HG03066 (cell line): ENCODE results near the gene SLC43A3.

ENCODE experiments used
- ATAC-seq: cut with Tn5 transposase; IDR thresholded peaks from one replicate; pipeline ENCODE4 v1.9.1; 2021; ENCODE audit warnings: low read depth; ENCODE audit not compliant: unreplicated experiment

SLC43A3 gene

DNA sequence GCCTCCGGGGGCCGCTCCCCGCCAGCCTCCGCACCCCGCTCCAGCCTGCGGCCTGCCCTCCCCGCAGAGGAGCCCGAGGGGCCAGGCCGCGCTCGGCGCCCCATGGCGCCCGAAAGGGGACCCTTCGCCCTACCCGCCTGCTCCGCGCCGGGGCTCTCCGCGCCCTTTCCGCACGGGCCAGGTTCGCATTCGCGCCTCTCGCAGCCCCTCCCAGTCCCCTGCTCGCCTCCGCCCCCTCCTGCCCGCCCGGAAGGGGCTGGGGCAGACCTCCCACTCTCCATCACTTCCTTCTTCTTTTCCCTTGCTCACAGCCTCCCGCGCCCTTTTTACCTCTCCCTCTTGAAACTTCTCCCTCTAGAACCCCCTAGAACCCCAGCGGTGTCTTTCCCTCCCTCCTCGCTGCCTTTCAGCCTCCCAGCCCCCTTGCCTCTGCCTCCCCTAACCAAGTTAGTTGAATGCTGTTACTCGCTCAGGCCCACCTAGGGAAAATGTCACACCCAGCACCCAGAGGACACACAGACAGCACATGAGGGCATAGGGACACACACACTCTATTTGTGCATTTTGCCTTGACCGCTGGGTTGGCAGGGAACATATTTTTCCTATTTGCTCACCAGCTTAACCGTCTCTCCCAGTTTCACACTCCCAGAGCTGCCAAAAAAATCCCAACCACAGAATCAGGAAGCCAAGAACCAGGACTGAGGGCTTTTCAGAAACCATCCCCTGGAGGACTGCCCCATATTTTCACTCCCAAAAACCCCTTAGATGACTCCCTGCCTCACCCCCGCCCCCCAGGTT lies at the start of gene SLC43A3:
Gene SLC43A3 (minus strand): TSS at position 193 of the 798 bp plus-strand sequence. CDS start 949 bp downstream, outside the sequence.
- peak; percentile 59 for ATAC-seq

DNA sequence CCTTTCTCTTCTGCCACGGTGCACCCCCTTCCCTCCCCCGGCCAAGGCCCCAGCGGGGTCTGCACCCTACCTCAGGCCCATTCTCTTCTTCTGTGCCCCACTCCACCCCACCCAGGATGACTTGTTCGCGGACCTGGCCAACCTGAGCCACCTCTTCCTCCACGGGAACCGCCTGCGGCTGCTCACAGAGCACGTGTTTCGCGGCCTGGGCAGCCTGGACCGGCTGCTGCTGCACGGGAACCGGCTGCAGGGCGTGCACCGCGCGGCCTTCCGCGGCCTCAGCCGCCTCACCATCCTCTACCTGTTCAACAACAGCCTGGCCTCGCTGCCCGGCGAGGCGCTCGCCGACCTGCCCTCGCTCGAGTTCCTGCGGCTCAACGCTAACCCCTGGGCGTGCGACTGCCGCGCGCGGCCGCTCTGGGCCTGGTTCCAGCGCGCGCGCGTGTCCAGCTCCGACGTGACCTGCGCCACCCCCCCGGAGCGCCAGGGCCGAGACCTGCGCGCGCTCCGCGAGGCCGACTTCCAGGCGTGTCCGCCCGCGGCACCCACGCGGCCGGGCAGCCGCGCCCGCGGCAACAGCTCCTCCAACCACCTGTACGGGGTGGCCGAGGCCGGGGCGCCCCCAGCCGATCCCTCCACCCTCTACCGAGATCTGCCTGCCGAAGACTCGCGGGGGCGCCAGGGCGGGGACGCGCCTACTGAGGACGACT lies 49.3 kb upstream of the SLC43A3 start:
- peak; percentile 23 for ATAC-seq

DNA sequence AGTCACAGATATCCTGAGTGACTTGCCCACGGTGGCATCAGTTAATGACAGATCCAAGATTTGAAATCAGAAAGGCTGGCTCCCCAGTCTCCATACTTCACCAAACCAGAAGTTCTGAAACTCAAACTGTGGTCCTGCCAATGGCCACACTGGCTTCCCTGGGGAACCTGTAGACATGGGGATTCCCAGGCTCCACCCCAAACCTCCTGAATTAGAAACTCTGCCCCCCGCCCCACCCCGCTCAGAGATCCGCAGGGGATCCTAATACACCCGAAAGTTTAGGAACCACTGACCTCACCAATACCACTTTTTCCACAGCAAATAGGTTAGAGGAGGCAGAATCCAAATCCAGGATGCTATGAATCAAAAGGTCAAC lies 48.7 kb upstream of the SLC43A3 start:
- no peak for ATAC-seq

DNA sequence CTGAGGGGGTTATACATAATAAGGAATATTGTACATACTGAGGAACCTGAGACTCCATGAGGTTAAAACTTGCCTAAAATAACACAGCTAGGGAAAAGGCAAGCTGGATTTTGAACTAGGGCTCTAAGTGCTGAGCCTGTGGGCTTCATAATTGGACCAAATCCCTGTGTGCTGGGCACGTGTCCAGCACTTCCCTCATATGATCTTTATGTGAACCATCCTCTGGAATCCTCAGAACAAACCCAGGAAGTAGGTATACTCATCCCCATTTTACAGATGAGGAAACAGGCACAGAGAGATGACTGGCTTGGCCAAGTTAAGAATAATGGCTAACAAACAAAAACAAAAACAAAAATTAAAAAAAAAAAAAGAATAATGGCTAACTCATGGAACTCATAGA lies 48.3 kb upstream of the SLC43A3 start:
- ATAC-seq = no peak

DNA sequence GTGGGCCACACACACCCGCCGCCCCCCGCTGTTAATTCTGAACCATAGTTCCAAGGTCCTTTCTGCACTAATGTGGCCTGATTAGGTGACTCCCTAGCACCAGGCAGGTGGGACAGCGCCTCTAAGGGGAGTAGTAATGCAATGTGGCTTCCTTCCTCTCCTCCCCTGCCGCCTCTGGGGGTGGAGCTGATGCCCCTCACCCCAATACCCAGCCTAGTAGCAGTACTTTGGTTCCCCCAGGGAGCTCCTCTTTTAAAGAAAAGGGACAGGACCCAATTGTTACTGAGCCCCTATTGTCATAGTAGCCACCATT lies 47.8 kb upstream of the SLC43A3 start:
- no peak for ATAC-seq

DNA sequence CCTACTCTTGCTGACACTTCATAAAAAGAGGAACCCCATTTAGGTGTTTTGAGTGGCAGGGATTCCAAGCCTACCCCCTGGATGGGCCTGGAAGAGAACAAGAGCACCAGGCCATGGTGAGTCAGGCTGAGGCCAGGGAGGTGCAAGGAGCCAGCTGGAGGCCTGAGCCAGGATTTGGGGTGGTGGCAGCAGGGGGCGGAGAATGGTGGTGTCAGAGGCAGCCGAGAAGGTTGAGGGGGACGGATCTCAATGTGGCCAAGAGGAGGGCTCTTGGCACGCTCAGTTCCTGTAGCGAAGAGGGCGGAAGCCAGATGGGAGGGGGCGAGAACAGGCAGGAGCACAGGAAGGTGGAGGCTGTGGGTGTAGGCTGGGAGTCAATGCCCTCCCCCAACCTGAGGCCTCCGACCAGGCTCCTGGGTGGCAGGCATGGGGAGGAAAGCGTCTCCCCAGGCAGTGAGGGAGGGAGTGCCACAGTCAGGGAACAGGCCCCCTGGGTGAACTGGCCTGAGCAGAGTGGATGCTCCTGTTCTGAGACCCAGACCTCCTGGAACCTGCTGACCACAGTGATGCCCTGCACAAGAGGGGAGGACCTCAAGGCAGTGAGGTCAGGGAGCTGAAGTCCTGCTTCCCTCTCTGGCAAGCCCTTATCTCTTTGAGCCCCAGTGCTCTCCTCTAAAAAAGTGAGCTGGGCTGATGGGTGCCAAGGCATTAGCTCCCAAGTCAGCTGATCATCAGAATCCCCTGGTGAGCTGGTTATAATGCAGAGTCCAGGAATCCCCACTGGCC lies 47.3 kb upstream of the SLC43A3 start:
- ATAC-seq = peak; percentile 37

DNA sequence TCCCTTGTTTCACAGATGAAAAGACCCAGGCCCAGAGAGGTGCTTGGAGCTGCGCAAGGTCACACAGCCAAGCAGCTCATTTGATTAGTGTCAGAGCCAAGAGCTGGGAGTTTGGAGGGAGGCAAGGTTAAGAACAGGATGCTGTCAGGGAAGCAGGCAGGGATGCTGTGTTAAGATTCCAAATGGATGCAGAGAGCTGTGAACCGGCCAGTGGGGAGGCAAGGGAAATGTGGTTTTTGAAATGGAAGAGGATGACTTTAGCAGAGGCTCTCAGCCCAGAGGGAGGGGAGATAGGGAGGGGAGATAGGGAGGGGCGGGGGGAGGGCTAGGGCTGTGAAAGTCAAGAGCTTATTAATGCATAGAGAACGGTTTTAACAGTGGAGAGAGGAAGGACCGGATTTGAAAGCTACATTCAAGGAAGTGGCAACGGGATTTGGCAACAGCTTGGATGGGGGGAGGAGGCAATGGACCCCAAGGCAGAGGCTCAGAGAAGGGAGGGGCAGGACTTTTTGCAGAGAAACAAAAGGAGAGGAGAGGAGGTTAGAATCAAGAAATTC lies 46.4 kb upstream of the SLC43A3 start:
- ATAC-seq = no peak

DNA sequence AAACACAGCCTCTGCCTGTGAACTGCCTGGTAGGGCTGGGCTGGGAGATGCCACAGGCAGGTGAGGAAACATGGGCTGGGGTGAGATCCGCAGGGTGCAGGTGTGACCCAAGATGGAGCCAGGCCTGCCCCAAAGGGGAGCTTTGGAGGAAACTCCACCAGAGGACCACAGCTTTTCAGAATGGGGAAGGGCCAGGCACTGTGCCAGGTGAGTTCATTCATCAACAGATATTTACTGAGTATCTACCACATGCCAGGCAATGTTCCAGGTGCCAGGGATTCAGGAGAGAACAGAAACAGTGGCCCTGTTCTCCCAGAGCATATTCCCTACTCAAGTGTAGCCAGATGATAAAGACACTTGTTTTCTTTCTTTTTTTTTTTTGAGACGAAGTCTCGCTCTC lies 44.6 kb upstream of the SLC43A3 start:
- no peak for ATAC-seq

DNA sequence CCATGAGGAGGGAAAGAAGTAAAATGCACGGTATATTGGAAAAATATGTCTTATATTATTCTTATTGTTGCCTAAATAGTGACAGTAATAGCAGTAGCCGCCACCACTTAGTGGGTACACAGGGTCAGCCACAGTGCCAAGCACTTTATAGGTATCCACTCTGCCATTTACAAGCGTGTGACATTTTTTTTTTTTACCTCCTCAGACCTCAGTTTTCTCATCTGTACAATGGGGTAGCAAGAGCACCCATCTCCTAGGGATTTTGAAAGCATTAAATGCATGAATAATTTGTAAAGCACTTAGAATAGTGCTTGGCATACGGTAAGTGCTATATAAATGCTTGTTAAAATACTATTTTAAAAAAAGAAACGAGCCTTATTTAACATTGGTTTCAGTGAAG lies 42.3 kb upstream of the SLC43A3 start:
- ATAC-seq = no peak

DNA sequence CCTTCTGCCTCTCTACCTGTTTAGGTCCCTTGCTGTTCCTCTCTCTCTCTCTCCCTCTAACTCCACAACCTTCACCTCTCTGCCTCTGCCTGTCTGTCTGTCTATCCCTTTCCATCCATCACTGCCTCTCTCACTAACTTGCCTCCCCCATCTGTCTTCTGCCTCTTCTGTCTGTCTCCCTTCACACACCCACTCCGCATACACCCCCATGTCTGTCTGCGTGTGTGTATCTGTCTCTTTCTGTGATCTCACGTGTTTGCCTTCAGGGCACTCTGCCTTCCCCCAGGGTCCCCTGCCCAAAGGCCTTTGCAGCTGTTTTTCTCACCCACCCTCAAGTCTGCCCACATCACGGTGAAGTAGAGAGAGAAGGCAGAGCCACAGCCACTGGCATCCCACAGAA lies 41.4 kb upstream of the SLC43A3 start:
- ATAC-seq = no peak

DNA sequence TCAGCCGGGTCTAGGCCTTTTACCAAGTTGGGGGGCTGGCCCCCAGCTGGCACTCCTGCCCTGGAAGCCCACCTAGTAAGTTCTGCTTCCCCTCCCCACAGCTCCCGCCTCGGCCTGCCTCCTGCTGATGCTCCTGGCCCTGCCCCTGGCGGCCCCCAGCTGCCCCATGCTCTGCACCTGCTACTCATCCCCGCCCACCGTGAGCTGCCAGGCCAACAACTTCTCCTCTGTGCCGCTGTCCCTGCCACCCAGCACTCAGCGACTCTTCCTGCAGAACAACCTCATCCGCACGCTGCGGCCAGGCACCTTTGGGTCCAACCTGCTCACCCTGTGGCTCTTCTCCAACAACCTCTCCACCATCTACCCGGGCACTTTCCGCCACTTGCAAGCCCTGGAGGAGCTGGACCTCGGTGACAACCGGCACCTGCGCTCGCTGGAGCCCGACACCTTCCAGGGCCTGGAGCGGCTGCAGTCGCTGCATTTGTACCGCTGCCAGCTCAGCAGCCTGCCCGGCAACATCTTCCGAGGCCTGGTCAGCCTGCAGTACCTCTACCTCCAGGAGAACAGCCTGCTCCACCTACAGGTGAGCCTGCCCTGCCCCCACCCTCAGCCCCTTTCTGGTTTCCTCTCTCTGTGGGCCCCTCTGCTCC lies 40.7 kb upstream of the SLC43A3 start:
- no peak for ATAC-seq

DNA sequence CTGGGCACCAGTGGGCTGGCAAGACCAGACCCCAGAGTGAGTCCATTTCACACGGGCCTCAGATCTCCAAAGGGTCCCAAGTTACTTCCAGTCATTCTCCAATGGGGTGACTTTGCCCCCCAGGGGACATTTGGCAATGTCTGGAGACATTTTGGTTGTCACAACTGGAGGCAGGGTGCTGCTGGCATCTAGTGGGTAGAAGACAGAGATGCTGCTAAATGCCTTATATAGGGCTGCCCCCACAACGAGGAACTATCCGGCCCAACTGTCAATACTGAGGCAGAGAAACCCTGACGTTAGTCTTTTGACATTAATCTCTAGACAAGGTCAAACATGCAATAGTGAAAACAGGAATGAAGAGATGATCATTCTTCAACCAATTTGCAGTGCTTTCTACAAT lies 39.8 kb upstream of the SLC43A3 start:
- no peak for ATAC-seq

DNA sequence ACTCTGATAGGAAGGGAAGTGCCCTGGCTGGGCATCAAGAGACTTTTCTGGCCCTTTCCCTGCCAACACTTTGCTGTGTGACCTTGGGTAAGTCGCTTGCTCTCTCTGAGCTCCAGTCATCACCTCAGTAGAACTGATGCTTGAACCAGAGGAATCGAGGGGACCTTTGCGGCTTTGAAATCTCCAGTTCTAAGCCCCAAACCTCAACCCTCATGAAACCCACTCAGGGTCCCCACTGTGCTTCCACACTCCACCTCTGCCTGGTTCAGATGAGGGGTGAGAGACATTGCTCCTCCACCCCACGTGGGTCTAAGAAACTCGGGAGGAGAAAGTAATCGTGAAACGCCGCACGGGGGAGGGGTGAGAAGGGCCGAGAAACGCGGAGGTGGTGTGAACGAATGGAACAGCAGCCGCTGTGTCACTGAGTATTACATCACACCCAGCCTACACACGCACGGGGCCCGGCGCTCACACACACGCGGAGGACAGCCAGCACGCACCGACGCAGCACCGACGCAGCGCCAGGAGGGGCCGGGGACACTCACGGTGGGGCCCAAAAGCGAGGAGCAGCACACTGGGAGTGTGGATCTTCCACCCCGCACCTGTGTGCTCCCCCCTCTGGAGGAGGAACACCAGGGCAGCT lies 37.7 kb upstream of the SLC43A3 start:
- no peak for ATAC-seq

DNA sequence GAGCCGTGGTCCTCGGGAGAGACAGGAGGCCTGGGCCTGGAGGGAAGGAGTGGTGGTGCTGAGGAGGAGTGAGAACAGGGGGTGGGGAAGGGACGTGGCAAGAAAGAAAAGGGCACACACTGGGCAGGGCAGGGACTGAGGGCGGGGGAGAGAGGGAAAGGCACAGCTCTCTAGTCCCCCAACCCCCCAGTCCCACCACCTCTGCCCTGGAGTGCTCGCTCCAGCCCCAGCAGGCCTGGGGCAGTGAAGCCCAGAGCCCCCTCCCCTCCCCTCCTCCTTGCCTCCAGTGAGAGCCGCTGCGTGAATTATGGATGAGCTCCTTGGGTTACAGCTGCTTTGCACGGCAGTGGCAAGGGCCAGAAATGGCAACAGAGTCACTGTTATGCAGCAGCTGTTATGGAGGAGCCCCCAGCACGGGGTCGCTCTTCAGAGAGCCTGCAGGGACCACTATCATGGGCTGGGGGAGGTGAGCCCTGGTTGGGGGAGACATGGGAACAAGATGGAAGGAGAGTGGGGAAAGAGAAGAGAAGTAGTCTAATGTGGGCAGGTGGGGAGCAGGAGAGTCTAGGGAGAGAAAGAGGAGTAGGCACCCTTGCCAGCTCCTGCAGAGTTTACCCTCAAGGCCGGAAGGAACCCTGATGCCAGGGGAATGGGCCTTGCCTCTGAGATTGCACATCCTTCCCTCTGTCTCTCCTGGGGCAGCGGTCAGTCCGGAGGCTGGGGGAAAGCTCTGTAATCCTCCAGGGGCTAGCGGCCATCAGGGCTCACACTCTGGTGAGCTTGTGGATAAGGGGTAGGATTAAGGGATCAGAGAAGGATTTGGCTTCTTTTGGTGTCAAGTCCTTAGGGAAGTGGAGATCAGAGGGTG lies 37.0 kb upstream of the SLC43A3 start:
- no peak for ATAC-seq

DNA sequence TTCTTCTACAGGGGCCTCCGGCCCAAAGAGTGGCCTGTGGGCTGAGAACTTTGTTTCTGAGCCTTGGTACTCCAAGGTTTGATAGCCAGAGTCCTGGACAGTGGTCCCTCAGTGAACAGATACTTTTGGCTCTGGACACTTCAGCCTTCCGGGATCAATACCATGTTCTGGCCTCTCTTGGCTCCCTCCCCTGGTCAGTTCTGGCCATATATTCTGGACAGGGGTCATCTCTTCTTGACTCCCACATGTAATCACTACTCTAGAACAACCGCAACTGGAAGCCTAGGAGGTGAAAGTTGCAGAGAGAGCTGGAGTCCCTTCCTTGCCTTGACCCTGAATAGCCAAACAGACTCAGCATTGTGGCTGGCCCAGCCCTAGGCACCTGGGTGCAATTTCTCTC lies 35.7 kb upstream of the SLC43A3 start:
- no peak for ATAC-seq

DNA sequence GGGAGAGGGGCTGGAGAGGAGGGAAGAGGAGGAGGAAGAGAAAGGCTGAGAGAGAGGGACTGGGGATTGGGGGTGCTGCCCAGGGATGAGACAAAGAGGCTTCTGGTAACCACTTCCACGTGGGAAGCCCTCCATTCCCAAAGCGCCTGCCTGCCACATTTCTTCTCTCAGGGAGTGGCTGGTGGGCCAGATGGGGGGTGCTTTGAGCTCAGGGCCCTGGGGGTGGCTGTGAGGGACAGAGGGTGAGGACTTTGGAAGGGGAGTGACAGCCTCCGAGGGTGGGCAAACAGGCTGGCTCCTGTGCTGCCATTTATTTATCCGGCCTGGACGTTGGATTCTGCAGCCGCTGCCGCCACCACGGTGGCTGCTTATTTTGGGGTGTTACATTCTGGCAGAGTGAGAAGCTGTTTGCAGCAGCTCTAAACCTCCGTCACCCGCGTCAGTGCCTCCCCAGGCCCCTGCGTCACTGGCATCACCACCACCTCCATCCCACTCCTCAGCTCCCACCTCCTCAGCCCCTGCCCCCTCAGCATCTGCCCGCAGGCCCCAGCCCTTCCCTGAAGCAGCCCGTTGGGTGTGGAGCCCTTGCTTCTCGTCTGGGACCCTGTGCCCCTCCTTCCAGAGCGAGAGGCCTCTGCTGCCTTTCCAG lies 35.0 kb upstream of the SLC43A3 start:
- ATAC-seq = no peak

DNA sequence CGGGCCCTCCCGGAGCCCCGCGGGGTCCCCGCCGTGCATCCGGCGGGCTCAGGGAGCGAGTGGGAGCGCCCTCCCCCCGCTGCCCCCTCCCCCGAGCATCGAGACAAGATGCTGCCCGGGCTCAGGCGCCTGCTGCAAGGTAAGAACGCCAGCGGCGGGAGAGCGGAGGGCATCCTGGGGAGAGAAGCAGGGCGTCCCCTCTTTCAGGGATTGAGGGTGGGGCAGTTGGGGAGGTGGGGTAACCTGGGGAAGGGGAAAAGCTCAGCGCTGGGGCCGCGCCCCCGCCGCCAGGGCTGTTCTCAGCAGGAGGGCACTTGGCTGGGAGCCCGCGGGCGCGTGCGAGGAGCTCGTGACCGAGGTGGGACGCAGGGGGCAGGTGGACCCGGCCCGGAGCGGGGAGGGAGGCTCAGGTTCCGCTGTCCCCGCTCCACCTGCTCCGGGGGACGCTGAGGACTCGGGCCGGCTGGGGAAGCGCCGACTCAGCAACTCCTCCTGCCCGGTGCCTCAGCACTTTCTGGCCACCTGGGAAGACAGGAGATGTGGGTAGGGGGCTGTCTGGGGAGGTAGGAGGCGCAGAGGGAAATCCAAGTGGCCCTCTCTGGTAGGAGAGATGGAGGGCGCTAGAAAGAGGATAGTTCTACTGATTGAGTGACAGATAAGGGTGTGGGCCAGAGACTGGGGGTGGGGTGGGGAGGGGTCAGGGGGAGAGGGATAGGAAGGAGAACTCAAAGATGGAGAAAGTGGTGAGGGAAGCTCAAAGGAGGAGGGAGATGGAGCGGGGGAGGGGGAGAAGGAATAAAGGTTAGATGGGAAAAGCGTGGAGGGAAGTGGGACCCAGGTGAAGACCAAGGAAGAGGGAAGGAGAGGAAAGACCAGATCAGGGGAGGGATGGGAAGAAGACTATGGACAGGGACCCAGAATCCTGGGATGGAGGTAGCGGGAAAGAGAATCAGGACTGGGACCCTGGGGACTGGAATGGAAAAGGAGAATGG lies 34.1 kb upstream of the SLC43A3 start:
- no peak for ATAC-seq
